GM23338 (cell line): Measurements from ENCODE around the gene BOK.

ENCODE experiments used
- EZH2 ChIP-seq: fragments of 200-600 bp; sonication (generic); IDR thresholded peaks from one replicate; pipeline ENCODE4 v1.8.0; 2017; ENCODE audit warnings: antibody characterized with exemption, mild to moderate bottlenecking, low read depth; ENCODE audit not compliant: unreplicated experiment
- EZH2phosphoT487 ChIP-seq: fragments of 200-600 bp; sonication (generic); IDR thresholded peaks from one replicate; pipeline ENCODE4 v1.8.1; 2018; ENCODE audit warnings: antibody characterized with exemption; ENCODE audit not compliant: unreplicated experiment
- JUNB ChIP-seq: IDR thresholded peaks from one replicate; pipeline ENCODE4 v1.6.1; 2016; ENCODE audit warnings: antibody characterized with exemption; ENCODE audit not compliant: unreplicated experiment
- POLR2AphosphoS5 ChIP-seq: IDR thresholded peaks from 2 replicates; pipeline ENCODE4 v1.6.1; 2016; ENCODE audit warnings: antibody characterized with exemption, low read depth
- ZNF114 ChIP-seq: fragments of 250-450 bp; sonication (Bioruptor Pico); IDR thresholded peaks from 2 replicates; pipeline ENCODE4 v1.5.0; 2020; ENCODE audit warnings: mild to moderate bottlenecking, moderate library complexity
- ZNF331 ChIP-seq: fragments of 250-450 bp; sonication (Bioruptor Pico); IDR thresholded peaks from 2 replicates; pipeline ENCODE4 v1.5.0; 2020; ENCODE audit warnings: low read depth, mild to moderate bottlenecking, moderate library complexity
- TF ChIP-seq, protein P1 (sequence below), 2 experiments: fragments of 200-600 bp in 1 of 2; sonication (generic) in 1 of 2; conservative IDR thresholded peaks; 2 replicates each; pipeline versions ENCODE4 v1.5.1 to v1.6.1; 2016 to 2017; ENCODE audit warnings: antibody characterized with exemption in 2 of 2, low read depth in 2 of 2, mild to moderate bottlenecking in 2 of 2, moderate library complexity in 1 of 2

- TF ChIP-seq ZNF331 (CRISPR knock-in tag) (no peak), ZNF114 (CRISPR knock-in tag) (no peak), POLR2AphosphoS5 (no peak), EZH2phosphoT487 (no peak), EZH2 (no peak), JUNB (no peak)
- TF ChIP-seq, protein P1, sequence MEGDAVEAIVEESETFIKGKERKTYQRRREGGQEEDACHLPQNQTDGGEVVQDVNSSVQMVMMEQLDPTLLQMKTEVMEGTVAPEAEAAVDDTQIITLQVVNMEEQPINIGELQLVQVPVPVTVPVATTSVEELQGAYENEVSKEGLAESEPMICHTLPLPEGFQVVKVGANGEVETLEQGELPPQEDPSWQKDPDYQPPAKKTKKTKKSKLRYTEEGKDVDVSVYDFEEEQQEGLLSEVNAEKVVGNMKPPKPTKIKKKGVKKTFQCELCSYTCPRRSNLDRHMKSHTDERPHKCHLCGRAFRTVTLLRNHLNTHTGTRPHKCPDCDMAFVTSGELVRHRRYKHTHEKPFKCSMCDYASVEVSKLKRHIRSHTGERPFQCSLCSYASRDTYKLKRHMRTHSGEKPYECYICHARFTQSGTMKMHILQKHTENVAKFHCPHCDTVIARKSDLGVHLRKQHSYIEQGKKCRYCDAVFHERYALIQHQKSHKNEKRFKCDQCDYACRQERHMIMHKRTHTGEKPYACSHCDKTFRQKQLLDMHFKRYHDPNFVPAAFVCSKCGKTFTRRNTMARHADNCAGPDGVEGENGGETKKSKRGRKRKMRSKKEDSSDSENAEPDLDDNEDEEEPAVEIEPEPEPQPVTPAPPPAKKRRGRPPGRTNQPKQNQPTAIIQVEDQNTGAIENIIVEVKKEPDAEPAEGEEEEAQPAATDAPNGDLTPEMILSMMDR (conservative IDR thresholded peaks at IDR 0.05; ENCODE audit: low read depth in 2 of 2) = no peak
These were observed 2.8 kb upstream of the BOK start for GRCh38 chr2:241555711-241556110.
